Neural cell (in vitro differentiated cells): ENCODE data around the gene MAP3K20. TPM values are rescaled to one million over a fixed set of nuclear protein-coding genes. Genes with fewer than 3 reads are reported as not detected.

Experiments
- H2AFZ ChIP-seq: fragments of 200-600, 300-800 bp; sonication (generic), shearing (Covaris generic); 2 replicates; pipeline ENCODE4 v1.6.0; 2014; ENCODE audit warnings: low read depth, mild to moderate bottlenecking, antibody characterized with exemption, low read length, moderate library complexity
- H3F3A ChIP-seq: fragments of 200-600 bp; shearing (Covaris generic); 2 replicates; pipeline ENCODE4 v1.6.1; 2016; ENCODE audit warnings: mild to moderate bottlenecking, moderate library complexity, mixed read lengths, antibody characterized with exemption, low read length; ENCODE audit not compliant: insufficient read depth, poor library complexity, severe bottlenecking
- H3K27ac ChIP-seq: fragments of 200-600, 300-800 bp; sonication (generic), shearing (Covaris generic); 2 replicates; pipeline ENCODE4 v1.5.1; 2014; ENCODE audit warnings: mild to moderate bottlenecking, low read length, moderate library complexity
- H3K27me3 ChIP-seq: fragments of 300-800, 200-600 bp; sonication (generic), shearing (Covaris generic); 2 replicates; pipeline ENCODE4 v1.6.0; 2014; ENCODE audit warnings: mild to moderate bottlenecking, low read depth, low read length, moderate library complexity; ENCODE audit not compliant: insufficient read depth
- H3K36me3 ChIP-seq: fragments of 300-800, 200-600 bp; sonication (generic), shearing (Covaris generic); 2 replicates; pipeline ENCODE4 v1.5.1; 2014; ENCODE audit warnings: mild to moderate bottlenecking, antibody characterized with exemption, low read length, moderate library complexity; ENCODE audit not compliant: insufficient read depth
- H3K4me2 ChIP-seq: fragments of 300-800, 200-600 bp; sonication (generic), shearing (Covaris generic); 2 replicates; pipeline ENCODE4 v1.6.0; 2014; ENCODE audit warnings: mild to moderate bottlenecking, low read length
- H3K4me3 ChIP-seq: fragments of 300-800, 200-600 bp; sonication (generic), shearing (Covaris generic); 2 replicates; pipeline ENCODE4 v1.5.1; 2014; ENCODE audit warnings: mild to moderate bottlenecking, low read length, moderate library complexity
- H3K79me2 ChIP-seq: fragments of 200-600 bp; shearing (Covaris generic); replicated peaks from 2 replicates; pipeline ENCODE4 v1.6.0; 2014; ENCODE audit warnings: mild to moderate bottlenecking, low read length, moderate library complexity; ENCODE audit not compliant: insufficient read depth
- H3K9ac ChIP-seq: fragments of 300-800, 200-600 bp; sonication (generic), shearing (Covaris generic); 2 replicates; pipeline ENCODE4 v1.6.1; 2016; ENCODE audit warnings: mild to moderate bottlenecking, low read length, mixed read lengths
- H3K9me2 ChIP-seq: fragments of 200-600 bp; shearing (Covaris generic); 2 replicates; pipeline ENCODE4 v1.6.1; 2016; ENCODE audit warnings: mild to moderate bottlenecking, low read length, mixed read lengths; ENCODE audit not compliant: insufficient read depth
- H3K9me3 ChIP-seq: fragments of 200-600, 300-800 bp; sonication (generic), shearing (Covaris generic); 2 replicates; pipeline ENCODE4 v1.6.1; 2016; ENCODE audit warnings: mild to moderate bottlenecking, mixed run types, low read length, moderate library complexity, mixed read lengths
- H4K20me1 ChIP-seq: fragments of 200-600 bp; shearing (Covaris generic); 2 replicates; pipeline ENCODE4 v1.6.1; 2016; ENCODE audit warnings: mild to moderate bottlenecking, mixed run types; ENCODE audit not compliant: insufficient read depth
- CTCF ChIP-seq: fragments of 450-650 bp; IDR thresholded peaks from 2 replicates; pipeline ENCODE4 v1.5.1; 2014; ENCODE audit warnings: antibody characterized with exemption, mild to moderate bottlenecking, moderate library complexity; ENCODE audit not compliant: poor library complexity, severe bottlenecking
- EP300 ChIP-seq: fragments of 450-650 bp; conservative IDR thresholded peaks from 2 replicates; pipeline ENCODE4 v1.6.1; 2014; ENCODE audit warnings: antibody characterized with exemption, mild to moderate bottlenecking, moderate library complexity; ENCODE audit not compliant: poor library complexity, severe bottlenecking
- EZH2 ChIP-seq: fragments of 200-600, 300-800 bp; shearing (Covaris generic), sonication (generic); IDR thresholded peaks from 2 replicates; pipeline ENCODE4 v1.6.1; 2014; ENCODE audit warnings: antibody characterized with exemption, low read length, borderline replicate concordance, mild to moderate bottlenecking; ENCODE audit not compliant: insufficient read depth, poor library complexity, severe bottlenecking
- MXI1 ChIP-seq: fragments of 450-650 bp; conservative IDR thresholded peaks from 2 replicates; pipeline ENCODE4 v1.6.1; 2014; ENCODE audit warnings: antibody characterized with exemption, mild to moderate bottlenecking; ENCODE audit not compliant: poor library complexity, severe bottlenecking
- POLR2AphosphoS5 ChIP-seq: IDR thresholded peaks from 2 replicates; pipeline ENCODE4 v1.6.1; 2012
- RAD21 ChIP-seq: fragments of 450-650 bp; conservative IDR thresholded peaks from 2 replicates; pipeline ENCODE4 v1.6.1; 2014; ENCODE audit warnings: antibody characterized with exemption, mild to moderate bottlenecking, moderate library complexity
- REST ChIP-seq: IDR thresholded peaks from 2 replicates; pipeline ENCODE4 v1.6.1; 2012; ENCODE audit warnings: borderline replicate concordance
- SMC3 ChIP-seq: fragments of 450-650 bp; conservative IDR thresholded peaks from 2 replicates; pipeline ENCODE4 v1.6.1; 2014; ENCODE audit warnings: antibody characterized with exemption, mild to moderate bottlenecking, moderate library complexity; ENCODE audit not compliant: poor library complexity
- TAF1 ChIP-seq: IDR thresholded peaks from 2 replicates; pipeline ENCODE4 v1.6.1; 2012; ENCODE audit warnings: low read depth
- polyA plus RNA-seq: library from polyadenylated mRNA; depleted of rRNA; stranded (reverse); fragments of >200 nt; gene quantifications from 2 replicates; pipeline ENCODE4 v1.2.3, GENCODE V29; 2014

The MAP3K20 gene
- polyA plus RNA-seq, 1 donor from 2014 or later = 0.48 TPM

GRCh38 chr2:173148520-173148919 lies 72.9 kb downstream of the MAP3K20 start:
- H2AFZ ChIP-seq = no peak overlapping the region
- no peak for TF ChIP-seq MXI1
- no peak for TF ChIP-seq CTCF
- TF ChIP-seq POLR2AphosphoS5 = no peak
- no peak for TF ChIP-seq TAF1
- no peak for TF ChIP-seq EZH2
- TF ChIP-seq REST = no peak
- no peak for TF ChIP-seq EP300
- TF ChIP-seq RAD21 = no peak
- no peak for TF ChIP-seq SMC3
- no peaks in the 10 kb centered on the region for H3K9me3 ChIP-seq
- H3K27ac ChIP-seq = no peak overlapping the region
- no peak overlapping the region for H3K4me2 ChIP-seq
- no peaks in the 10 kb centered on the region for H4K20me1 ChIP-seq
- H3K9ac ChIP-seq = no peak overlapping the region
- no peaks in the 10 kb centered on the region for H3K79me2 ChIP-seq
- H3K27me3 ChIP-seq = no peaks in the 10 kb centered on the region
- H3K36me3 ChIP-seq = no peaks in the 10 kb centered on the region
- H3F3A ChIP-seq = no peaks in the 10 kb centered on the region
- no peak overlapping the region for H3K4me3 ChIP-seq
- no peaks in the 10 kb centered on the region for H3K9me2 ChIP-seq

GRCh38 chr2:173149491-173149890 lies 73.8 kb downstream of the MAP3K20 start:
- Histone ChIP-seq H2AFZ (no peak overlapping the region), H3K9me3 (no peaks in the 10 kb centered on the region), H3K36me3 (no peaks in the 10 kb centered on the region), H3K4me3 (no peak overlapping the region), H3K27me3 (no peaks in the 10 kb centered on the region), H4K20me1 (no peaks in the 10 kb centered on the region), H3K9ac (no peak overlapping the region), H3K27ac (no peak overlapping the region), H3K79me2 (no peaks in the 10 kb centered on the region), H3K9me2 (no peaks in the 10 kb centered on the region), H3F3A (no peaks in the 10 kb centered on the region), H3K4me2 (no peak overlapping the region)
- TF ChIP-seq SMC3 (no peak), TAF1 (no peak), POLR2AphosphoS5 (no peak), RAD21 (no peak), EP300 (no peak), CTCF (no peak), EZH2 (no peak), MXI1 (no peak), REST (no peak)
